NB4 (cell line): ENCODE data around the gene ATRAID.

Experiments used
- CTCF ChIP-seq: IDR thresholded peaks from one replicate; pipeline ENCODE4 v1.5.1; 2012; ENCODE audit warnings: low read depth, low read length
- MAX ChIP-seq: IDR thresholded peaks from 2 replicates; pipeline ENCODE4 v1.6.1; 2011; ENCODE audit warnings: low read depth, low read length
- MYC ChIP-seq: IDR thresholded peaks from 2 replicates; pipeline ENCODE4 v1.6.1; 2011; ENCODE audit warnings: low read depth, low read length
- POLR2A ChIP-seq: IDR thresholded peaks from 2 replicates; pipeline ENCODE4 v1.6.1; 2011; ENCODE audit warnings: mild to moderate bottlenecking; ENCODE audit not compliant: insufficient read length; ENCODE audit errors: extremely low read depth

GRCh38 chr2:27238976-27239375 lies 27.1 kb downstream of the ATRAID start:
- TF ChIP-seq MAX (no peak), CTCF (no peak), POLR2A (no peak), MYC (no peak)
